Peyer's patch (tissue), 4 donors: ENCODE data around the gene SERGEF.

ENCODE experiments used
- POLR2A ChIP-seq, 2 donors: fragments of 450-650 bp; IDR thresholded peaks; one replicate each; pipeline ENCODE4 v1.5.1; 2017; ENCODE audit warnings: antibody characterized with exemption in 2 of 2, mild to moderate bottlenecking in 2 of 2, moderate library complexity in 2 of 2
- TF ChIP-seq, protein P1 (sequence below), 6 experiments: fragments of 450-650 bp in 4 of 6; fragments of 200-600 bp in 2 of 6; sonication (generic) in 1 of 6; IDR thresholded peaks; one replicate each; pipeline ENCODE4 v1.5.1; 2017 to 2019; ENCODE audit warnings: antibody characterized with exemption in 6 of 6, mild to moderate bottlenecking in 3 of 6, moderate library complexity in 1 of 6

- TF ChIP-seq, protein P1, sequence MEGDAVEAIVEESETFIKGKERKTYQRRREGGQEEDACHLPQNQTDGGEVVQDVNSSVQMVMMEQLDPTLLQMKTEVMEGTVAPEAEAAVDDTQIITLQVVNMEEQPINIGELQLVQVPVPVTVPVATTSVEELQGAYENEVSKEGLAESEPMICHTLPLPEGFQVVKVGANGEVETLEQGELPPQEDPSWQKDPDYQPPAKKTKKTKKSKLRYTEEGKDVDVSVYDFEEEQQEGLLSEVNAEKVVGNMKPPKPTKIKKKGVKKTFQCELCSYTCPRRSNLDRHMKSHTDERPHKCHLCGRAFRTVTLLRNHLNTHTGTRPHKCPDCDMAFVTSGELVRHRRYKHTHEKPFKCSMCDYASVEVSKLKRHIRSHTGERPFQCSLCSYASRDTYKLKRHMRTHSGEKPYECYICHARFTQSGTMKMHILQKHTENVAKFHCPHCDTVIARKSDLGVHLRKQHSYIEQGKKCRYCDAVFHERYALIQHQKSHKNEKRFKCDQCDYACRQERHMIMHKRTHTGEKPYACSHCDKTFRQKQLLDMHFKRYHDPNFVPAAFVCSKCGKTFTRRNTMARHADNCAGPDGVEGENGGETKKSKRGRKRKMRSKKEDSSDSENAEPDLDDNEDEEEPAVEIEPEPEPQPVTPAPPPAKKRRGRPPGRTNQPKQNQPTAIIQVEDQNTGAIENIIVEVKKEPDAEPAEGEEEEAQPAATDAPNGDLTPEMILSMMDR (IDR thresholded peaks at IDR 0.05): peak in 1 of 6 experiments; percentile 2
- no peak for TF ChIP-seq POLR2A (IDR thresholded peaks at IDR 0.05)
These were observed 241.9 kb downstream of the SERGEF start for GRCh38 chr11:17770917-17771316.
